HepG2 (cell line): Measurements from ENCODE around the gene GPN2. TPM values are rescaled to one million over a fixed set of nuclear protein-coding genes. Genes with fewer than 3 reads are reported as not detected.

Experiments
- CBX5 ChIP-seq: sonication (generic); formaldehyde crosslinking; IDR thresholded peaks from 2 replicates; pipeline ENCODE4 v1.4.0; 2020; ENCODE audit warnings: missing genetic modification reagents, borderline replicate concordance
- CCDC6 ChIP-seq: sonication (generic); formaldehyde crosslinking; IDR thresholded peaks from 2 replicates; pipeline ENCODE4 v1.8.1; 2022; ENCODE audit warnings: mild to moderate bottlenecking, missing genetic modification reagents, moderate library complexity
- EP300 ChIP-seq, 3 experiments: sonication (generic) in 1 of 3; formaldehyde crosslinking in 1 of 3; IDR thresholded peaks; 2 replicates each; pipeline versions ENCODE4 v1.5.1 to v1.6.1; 2011 to 2020; ENCODE audit warnings: low read depth in 2 of 3, low read length in 2 of 3, borderline replicate concordance in 1 of 3, improper control_type of control experiment in 1 of 3, mild to moderate bottlenecking in 1 of 3, missing genetic modification reagents in 1 of 3, moderate library complexity in 1 of 3
- FOXK1 ChIP-seq: sonication (generic); formaldehyde crosslinking; IDR thresholded peaks from 2 replicates; pipeline ENCODE4 v1.4.0; 2020; ENCODE audit warnings: low read depth, missing genetic modification reagents, borderline replicate concordance
- HOXA7 ChIP-seq: sonication (generic); formaldehyde crosslinking; IDR thresholded peaks from 2 replicates; pipeline ENCODE4 v1.8.1; 2022; ENCODE audit warnings: mild to moderate bottlenecking, missing genetic modification reagents, moderate library complexity
- JUN ChIP-seq: sonication (generic); formaldehyde crosslinking; IDR thresholded peaks from 2 replicates; pipeline ENCODE4 v1.4.0; 2020; ENCODE audit warnings: mild to moderate bottlenecking, missing genetic modification reagents
- KMT2B ChIP-seq: IDR thresholded peaks from 2 replicates; pipeline ENCODE4 v1.6.1; 2016; ENCODE audit warnings: missing genetic modification reagents, missing compliant biosample characterization
- MEF2D ChIP-seq: sonication (generic); formaldehyde crosslinking; IDR thresholded peaks from 2 replicates; pipeline ENCODE4 v1.5.1; 2020; ENCODE audit warnings: mild to moderate bottlenecking, missing genetic modification reagents
- NFKB2 ChIP-seq: sonication (generic); formaldehyde crosslinking; IDR thresholded peaks from 2 replicates; pipeline ENCODE4 v1.4.0; 2020; ENCODE audit warnings: missing genetic modification reagents, borderline replicate concordance
- NFYB ChIP-seq: sonication (generic); formaldehyde crosslinking; IDR thresholded peaks from 2 replicates; pipeline ENCODE4 v1.4.0; 2020; ENCODE audit warnings: missing genetic modification reagents
- NR2F6 ChIP-seq, 2 experiments: IDR thresholded peaks; 2 replicates each; pipeline ENCODE4 v1.6.1; 2016; ENCODE audit warnings: antibody characterized with exemption in 1 of 2, mild to moderate bottlenecking in 1 of 2
- ONECUT2 ChIP-seq: sonication (generic); formaldehyde crosslinking; IDR thresholded peaks from 2 replicates; pipeline ENCODE4 v1.4.0; 2020; ENCODE audit warnings: missing genetic modification reagents
- RARA ChIP-seq: IDR thresholded peaks from 2 replicates; pipeline ENCODE4 v1.6.1; 2016; ENCODE audit warnings: missing genetic modification reagents, missing compliant biosample characterization
- REL ChIP-seq: sonication (generic); formaldehyde crosslinking; conservative IDR thresholded peaks from 2 replicates; pipeline ENCODE4 v1.8.0; 2022; ENCODE audit warnings: mild to moderate bottlenecking, missing genetic modification reagents, moderate library complexity
- TCF12 ChIP-seq, 2 experiments: fragments of 450-650 bp in 1 of 2; sonication (generic) in 1 of 2; formaldehyde crosslinking in 1 of 2; IDR thresholded peaks; 2 replicates each; pipeline versions ENCODE4 v1.6.1 to v1.8.0; 2017 to 2022; ENCODE audit warnings: antibody characterized with exemption in 1 of 2, mild to moderate bottlenecking in 1 of 2, missing genetic modification reagents in 1 of 2, moderate library complexity in 1 of 2
- ZFP36 ChIP-seq: fragments of 150-350 bp; IDR thresholded peaks from 2 replicates; pipeline ENCODE4 v1.6.1; 2018; ENCODE audit warnings: borderline replicate concordance, low read length, low read depth; ENCODE audit not compliant: partially characterized antibody
- ZFP90 ChIP-seq: sonication (generic); formaldehyde crosslinking; IDR thresholded peaks from 2 replicates; pipeline ENCODE4 v1.8.0; 2022; ENCODE audit warnings: missing genetic modification reagents, mild to moderate bottlenecking, inconsistent platforms, borderline replicate concordance
- ZMYM2 ChIP-seq: sonication (generic); formaldehyde crosslinking; IDR thresholded peaks from 2 replicates; pipeline ENCODE4 v1.8.0; 2022; ENCODE audit warnings: mild to moderate bottlenecking, missing genetic modification reagents
- ZNF543 ChIP-seq: sonication (generic); formaldehyde crosslinking; IDR thresholded peaks from 2 replicates; pipeline ENCODE4 v1.4.0; 2020; ENCODE audit warnings: mild to moderate bottlenecking, missing genetic modification reagents
- ZNF7 ChIP-seq: IDR thresholded peaks from 2 replicates; pipeline ENCODE4 v1.6.1; 2016; ENCODE audit warnings: missing biosample characterization, missing genetic modification reagents
- ZNF816 ChIP-seq: sonication (generic); formaldehyde crosslinking; IDR thresholded peaks from 2 replicates; pipeline ENCODE4 v1.8.0; 2022; ENCODE audit warnings: missing genetic modification reagents, mild to moderate bottlenecking, borderline replicate concordance
- ZNF883 ChIP-seq: sonication (generic); formaldehyde crosslinking; IDR thresholded peaks from 2 replicates; pipeline ENCODE4 v1.5.1; 2020; ENCODE audit warnings: mild to moderate bottlenecking, missing genetic modification reagents; ENCODE audit errors: not compliant biosample characterization
- polyA plus RNA-seq, 8 experiments: library from polyadenylated mRNA; depleted of rRNA in 3 of 8; stranded (reverse) in 7 of 8; unstranded in 1 of 8; fragments of >200 nt; fragmentation: Illumina TruSeq in 4 of 8; extraction: Trizol in 4 of 8; gene quantifications; 2 replicates each; pipeline versions ENCODE4 v1.2.1 to v1.2.3, GENCODE V29; 2011 to 2016; ENCODE audit warnings: low read depth in 4 of 8, missing spikeins in 1 of 8, mixed read lengths in 1 of 8; ENCODE audit not compliant: insufficient read depth in 1 of 8
- total RNA-seq, 5 experiments: library from RNA; depleted of rRNA; stranded (reverse); fragments of >200 nt; fragmentation: Illumina TruSeq; extraction: Trizol; gene quantifications; 2 replicates each; pipeline ENCODE4 v1.2.3, GENCODE V29; 2016; ENCODE audit warnings: low read depth in 1 of 5
- TF ChIP-seq, protein P1 (sequence below): sonication (generic); formaldehyde crosslinking; IDR thresholded peaks from 2 replicates; pipeline ENCODE4 v1.4.0; 2020; ENCODE audit warnings: missing genetic modification reagents, borderline replicate concordance
- TF ChIP-seq, protein P2 (sequence below): IDR thresholded peaks from 2 replicates; pipeline ENCODE4 v1.6.1; 2016
- TF ChIP-seq, protein P3 (sequence below), 2 experiments: fragments of 450-650 bp in 1 of 2; sonication (generic) in 1 of 2; formaldehyde crosslinking; IDR thresholded peaks; 2 replicates each; pipeline versions ENCODE4 v1.5.0 to v1.8.0; 2020 to 2022; ENCODE audit warnings: mild to moderate bottlenecking in 1 of 2, missing genetic modification reagents in 1 of 2

GPN2 gene
- total and polyA plus RNA-seq, 2 of the 13 experiments (the other 11 are each of a cell fraction or from before 2014, with no cell fraction given), result 19.3 to 38.9 TPM

DNA sequence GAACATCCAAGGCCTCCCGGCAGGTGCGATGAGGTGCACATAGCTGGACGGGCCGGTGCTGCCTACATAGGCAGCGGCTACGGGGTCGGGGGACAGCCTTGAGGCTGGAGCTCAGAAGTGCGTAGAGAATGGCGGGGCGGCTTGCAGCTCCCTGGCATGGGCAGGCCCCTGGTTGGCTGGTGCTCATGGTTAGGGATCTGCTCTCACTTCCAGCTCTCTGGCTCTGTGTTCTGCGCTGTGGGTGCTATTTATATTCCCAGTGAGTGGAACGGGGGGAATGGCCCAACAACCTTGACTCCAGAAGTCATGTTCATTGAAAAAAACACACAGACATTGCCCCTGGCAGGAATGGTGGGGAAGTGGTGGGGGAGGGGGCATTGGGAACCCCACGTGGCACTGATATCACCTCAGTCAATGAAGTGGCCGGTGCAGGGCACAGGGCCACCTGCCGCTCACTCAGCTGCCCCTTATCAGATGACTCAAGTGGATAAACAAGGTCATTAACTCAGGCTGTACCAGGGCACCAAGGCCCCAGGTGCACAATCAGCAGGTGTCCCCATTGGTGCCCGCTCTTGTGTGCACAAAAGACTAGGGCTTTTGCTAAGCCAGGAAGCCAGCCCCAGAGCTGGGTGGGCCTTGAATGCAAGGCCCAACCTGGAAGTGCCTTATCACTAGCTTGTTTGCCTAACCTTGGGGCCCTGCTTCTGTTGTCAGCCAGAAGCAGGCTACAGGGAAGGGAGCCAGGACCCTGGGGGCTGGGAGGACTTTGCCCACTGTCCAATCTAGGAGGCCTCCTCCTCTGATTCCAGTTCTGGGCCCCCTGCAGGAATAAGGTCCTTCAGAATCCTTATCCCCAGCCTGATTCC lies 23.9 kb upstream of the GPN2 start, which contains the start of gene NR0B2 (continued):
- peak; percentile 97 for TF ChIP-seq RARA (CRISPR knock-in tag)
- peak; percentile 98 for TF ChIP-seq CCDC6 (CRISPR knock-in tag)
- TF ChIP-seq ZNF883 (CRISPR knock-in tag), result peak; percentile 76
- TF ChIP-seq CBX5 (CRISPR knock-in tag), result peak; percentile 97
- peak; percentile 90 for TF ChIP-seq REL (CRISPR knock-in tag)
- TF ChIP-seq ZNF7 (CRISPR knock-in tag), result peak; percentile 97
- TF ChIP-seq NFKB2 (CRISPR knock-in tag), result peak; percentile 90; the same call in 1 of the 2 replicates
- TF ChIP-seq, protein P1, sequence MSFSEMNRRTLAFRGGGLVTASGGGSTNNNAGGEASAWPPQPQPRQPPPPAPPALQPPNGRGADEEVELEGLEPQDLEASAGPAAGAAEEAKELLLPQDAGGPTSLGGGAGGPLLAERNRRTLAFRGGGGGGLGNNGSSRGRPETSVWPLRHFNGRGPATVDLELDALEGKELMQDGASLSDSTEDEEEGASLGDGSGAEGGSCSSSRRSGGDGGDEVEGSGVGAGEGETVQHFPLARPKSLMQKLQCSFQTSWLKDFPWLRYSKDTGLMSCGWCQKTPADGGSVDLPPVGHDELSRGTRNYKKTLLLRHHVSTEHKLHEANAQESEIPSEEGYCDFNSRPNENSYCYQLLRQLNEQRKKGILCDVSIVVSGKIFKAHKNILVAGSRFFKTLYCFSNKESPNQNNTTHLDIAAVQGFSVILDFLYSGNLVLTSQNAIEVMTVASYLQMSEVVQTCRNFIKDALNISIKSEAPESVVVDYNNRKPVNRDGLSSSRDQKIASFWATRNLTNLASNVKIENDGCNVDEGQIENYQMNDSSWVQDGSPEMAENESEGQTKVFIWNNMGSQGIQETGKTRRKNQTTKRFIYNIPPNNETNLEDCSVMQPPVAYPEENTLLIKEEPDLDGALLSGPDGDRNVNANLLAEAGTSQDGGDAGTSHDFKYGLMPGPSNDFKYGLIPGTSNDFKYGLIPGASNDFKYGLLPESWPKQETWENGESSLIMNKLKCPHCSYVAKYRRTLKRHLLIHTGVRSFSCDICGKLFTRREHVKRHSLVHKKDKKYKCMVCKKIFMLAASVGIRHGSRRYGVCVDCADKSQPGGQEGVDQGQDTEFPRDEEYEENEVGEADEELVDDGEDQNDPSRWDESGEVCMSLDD (CRISPR knock-in tag), result peak; percentile 22; the same call in 1 of the 2 replicates
- TF ChIP-seq ONECUT2 (CRISPR knock-in tag), result peak; percentile 64
- TF ChIP-seq, protein P2, sequence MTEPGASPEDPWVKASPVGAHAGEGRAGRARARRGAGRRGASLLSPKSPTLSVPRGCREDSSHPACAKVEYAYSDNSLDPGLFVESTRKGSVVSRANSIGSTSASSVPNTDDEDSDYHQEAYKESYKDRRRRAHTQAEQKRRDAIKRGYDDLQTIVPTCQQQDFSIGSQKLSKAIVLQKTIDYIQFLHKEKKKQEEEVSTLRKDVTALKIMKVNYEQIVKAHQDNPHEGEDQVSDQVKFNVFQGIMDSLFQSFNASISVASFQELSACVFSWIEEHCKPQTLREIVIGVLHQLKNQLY (CRISPR knock-in tag), result peak; percentile 95
- TF ChIP-seq ZMYM2 (CRISPR knock-in tag), result peak; percentile 75
- peak; percentile 86 for TF ChIP-seq ZNF543 (CRISPR knock-in tag)
- TF ChIP-seq ZNF816 (CRISPR knock-in tag), result peak; percentile 57; the same call in 1 of the 2 replicates
- peak; percentile 89 for TF ChIP-seq MEF2D (CRISPR knock-in tag)
- peak; percentile 85 for TF ChIP-seq ZFP90 (CRISPR knock-in tag)
- TF ChIP-seq ZFP36, result no peak
- no peak for TF ChIP-seq HOXA7 (CRISPR knock-in tag)
- TF ChIP-seq EP300 (IDR thresholded peaks at IDR 0.05; ENCODE audit: low read depth in 2 of 2, low read length in 2 of 2), result peak; percentile 79 to 96
- TF ChIP-seq EP300 (CRISPR knock-in tag; IDR thresholded peaks at IDR 0.05; ENCODE audit: borderline replicate concordance), result peak; percentile 98
- peak; percentile 39; the same call in 1 of the 2 replicates for TF ChIP-seq KMT2B (CRISPR knock-in tag)
- peak; percentile 96 for TF ChIP-seq NR2F6 (IDR thresholded peaks at IDR 0.05)
- peak; percentile 97 for TF ChIP-seq NR2F6 (CRISPR knock-in tag; IDR thresholded peaks at IDR 0.05)
- no peak for TF ChIP-seq TCF12 (IDR thresholded peaks at IDR 0.05)
- TF ChIP-seq TCF12 (CRISPR knock-in tag; IDR thresholded peaks at IDR 0.05), result peak; percentile 100
- peak; percentile 95 for TF ChIP-seq JUN
- peak; percentile 52 for TF ChIP-seq NFYB
- TF ChIP-seq, protein P3, sequence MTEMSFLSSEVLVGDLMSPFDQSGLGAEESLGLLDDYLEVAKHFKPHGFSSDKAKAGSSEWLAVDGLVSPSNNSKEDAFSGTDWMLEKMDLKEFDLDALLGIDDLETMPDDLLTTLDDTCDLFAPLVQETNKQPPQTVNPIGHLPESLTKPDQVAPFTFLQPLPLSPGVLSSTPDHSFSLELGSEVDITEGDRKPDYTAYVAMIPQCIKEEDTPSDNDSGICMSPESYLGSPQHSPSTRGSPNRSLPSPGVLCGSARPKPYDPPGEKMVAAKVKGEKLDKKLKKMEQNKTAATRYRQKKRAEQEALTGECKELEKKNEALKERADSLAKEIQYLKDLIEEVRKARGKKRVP (CRISPR knock-in tag; IDR thresholded peaks at IDR 0.05), result peak in 1 of 2 experiments; percentile 88; a peak in 2 of 4 replicates
- TF ChIP-seq FOXK1 (CRISPR knock-in tag), result peak; percentile 98
